NB4 (cell line): ENCODE data around the gene ENPP3.

Experiments
- POLR2A ChIP-seq: IDR thresholded peaks from 2 replicates; pipeline ENCODE4 v1.6.1; 2011; ENCODE audit warnings: mild to moderate bottlenecking; ENCODE audit not compliant: insufficient read length; ENCODE audit errors: extremely low read depth
- TF ChIP-seq, protein P1 (sequence below): IDR thresholded peaks from one replicate; pipeline ENCODE4 v1.5.1; 2012; ENCODE audit warnings: low read depth, low read length
- TF ChIP-seq, protein P2 (sequence below): IDR thresholded peaks from 2 replicates; pipeline ENCODE4 v1.6.1; 2011; ENCODE audit warnings: low read depth, low read length

DNA sequence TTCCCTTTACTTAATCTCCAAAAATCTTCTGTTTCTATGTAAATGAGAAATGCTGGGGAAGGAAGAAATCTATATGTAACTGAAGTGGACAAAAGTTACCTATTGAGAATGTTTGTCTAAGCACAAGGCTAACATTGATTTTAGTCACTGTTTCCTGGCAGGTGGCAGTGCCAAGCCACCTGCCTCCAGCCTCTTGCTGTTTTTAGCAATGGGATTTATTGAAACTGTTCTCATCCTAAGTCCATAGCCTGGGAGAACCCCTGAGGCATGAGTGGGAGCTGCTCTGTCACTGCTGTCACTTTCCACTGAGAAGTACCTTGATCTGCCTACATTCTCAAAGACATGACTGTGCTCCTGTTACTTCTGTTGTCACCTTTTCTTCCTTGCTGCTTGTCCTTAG is 14.7 kb downstream of the ENPP3 start:
- TF ChIP-seq, protein P1, sequence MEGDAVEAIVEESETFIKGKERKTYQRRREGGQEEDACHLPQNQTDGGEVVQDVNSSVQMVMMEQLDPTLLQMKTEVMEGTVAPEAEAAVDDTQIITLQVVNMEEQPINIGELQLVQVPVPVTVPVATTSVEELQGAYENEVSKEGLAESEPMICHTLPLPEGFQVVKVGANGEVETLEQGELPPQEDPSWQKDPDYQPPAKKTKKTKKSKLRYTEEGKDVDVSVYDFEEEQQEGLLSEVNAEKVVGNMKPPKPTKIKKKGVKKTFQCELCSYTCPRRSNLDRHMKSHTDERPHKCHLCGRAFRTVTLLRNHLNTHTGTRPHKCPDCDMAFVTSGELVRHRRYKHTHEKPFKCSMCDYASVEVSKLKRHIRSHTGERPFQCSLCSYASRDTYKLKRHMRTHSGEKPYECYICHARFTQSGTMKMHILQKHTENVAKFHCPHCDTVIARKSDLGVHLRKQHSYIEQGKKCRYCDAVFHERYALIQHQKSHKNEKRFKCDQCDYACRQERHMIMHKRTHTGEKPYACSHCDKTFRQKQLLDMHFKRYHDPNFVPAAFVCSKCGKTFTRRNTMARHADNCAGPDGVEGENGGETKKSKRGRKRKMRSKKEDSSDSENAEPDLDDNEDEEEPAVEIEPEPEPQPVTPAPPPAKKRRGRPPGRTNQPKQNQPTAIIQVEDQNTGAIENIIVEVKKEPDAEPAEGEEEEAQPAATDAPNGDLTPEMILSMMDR = no peak
- TF ChIP-seq, protein P2, sequence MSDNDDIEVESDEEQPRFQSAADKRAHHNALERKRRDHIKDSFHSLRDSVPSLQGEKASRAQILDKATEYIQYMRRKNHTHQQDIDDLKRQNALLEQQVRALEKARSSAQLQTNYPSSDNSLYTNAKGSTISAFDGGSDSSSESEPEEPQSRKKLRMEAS = no peak
- no peak for TF ChIP-seq POLR2A
